GM23338 (cell line): Measurements from ENCODE around the gene DECR2.

ENCODE experiments used
- CREB1 ChIP-seq: fragments of 250-450 bp; sonication (Bioruptor Pico); IDR thresholded peaks from 2 replicates; pipeline ENCODE4 v1.5.0; 2020; ENCODE audit warnings: low read depth, mild to moderate bottlenecking, moderate library complexity
- CTCF ChIP-seq, 2 experiments: fragments of 200-600 bp in 1 of 2; sonication (generic) in 1 of 2; conservative IDR thresholded peaks; 2 replicates each; pipeline versions ENCODE4 v1.5.1 to v1.6.1; 2016 to 2017; ENCODE audit warnings: antibody characterized with exemption in 2 of 2, low read depth in 2 of 2, mild to moderate bottlenecking in 2 of 2, moderate library complexity in 1 of 2
- EZH2 ChIP-seq: fragments of 200-600 bp; sonication (generic); IDR thresholded peaks from one replicate; pipeline ENCODE4 v1.8.0; 2017; ENCODE audit warnings: antibody characterized with exemption, mild to moderate bottlenecking, low read depth; ENCODE audit not compliant: unreplicated experiment
- EZH2phosphoT487 ChIP-seq: fragments of 200-600 bp; sonication (generic); IDR thresholded peaks from one replicate; pipeline ENCODE4 v1.8.1; 2018; ENCODE audit warnings: antibody characterized with exemption; ENCODE audit not compliant: unreplicated experiment
- JUNB ChIP-seq: IDR thresholded peaks from one replicate; pipeline ENCODE4 v1.6.1; 2016; ENCODE audit warnings: antibody characterized with exemption; ENCODE audit not compliant: unreplicated experiment
- NANOG ChIP-seq: IDR thresholded peaks from 2 replicates; pipeline ENCODE4 v1.6.1; 2016; ENCODE audit warnings: antibody characterized with exemption, borderline replicate concordance
- POLR2AphosphoS5 ChIP-seq: IDR thresholded peaks from 2 replicates; pipeline ENCODE4 v1.6.1; 2016; ENCODE audit warnings: antibody characterized with exemption, low read depth
- ZNF114 ChIP-seq: fragments of 250-450 bp; sonication (Bioruptor Pico); IDR thresholded peaks from 2 replicates; pipeline ENCODE4 v1.5.0; 2020; ENCODE audit warnings: mild to moderate bottlenecking, moderate library complexity
- ZNF331 ChIP-seq: fragments of 250-450 bp; sonication (Bioruptor Pico); IDR thresholded peaks from 2 replicates; pipeline ENCODE4 v1.5.0; 2020; ENCODE audit warnings: low read depth, mild to moderate bottlenecking, moderate library complexity
- TF ChIP-seq, protein P1 (sequence below): IDR thresholded peaks from 2 replicates; pipeline ENCODE4 v1.6.1; 2016; ENCODE audit warnings: antibody characterized with exemption
- TF ChIP-seq, protein P2 (sequence below): IDR thresholded peaks from one replicate; pipeline ENCODE4 v1.6.1; 2018; ENCODE audit warnings: antibody characterized with exemption; ENCODE audit not compliant: unreplicated experiment

DNA sequence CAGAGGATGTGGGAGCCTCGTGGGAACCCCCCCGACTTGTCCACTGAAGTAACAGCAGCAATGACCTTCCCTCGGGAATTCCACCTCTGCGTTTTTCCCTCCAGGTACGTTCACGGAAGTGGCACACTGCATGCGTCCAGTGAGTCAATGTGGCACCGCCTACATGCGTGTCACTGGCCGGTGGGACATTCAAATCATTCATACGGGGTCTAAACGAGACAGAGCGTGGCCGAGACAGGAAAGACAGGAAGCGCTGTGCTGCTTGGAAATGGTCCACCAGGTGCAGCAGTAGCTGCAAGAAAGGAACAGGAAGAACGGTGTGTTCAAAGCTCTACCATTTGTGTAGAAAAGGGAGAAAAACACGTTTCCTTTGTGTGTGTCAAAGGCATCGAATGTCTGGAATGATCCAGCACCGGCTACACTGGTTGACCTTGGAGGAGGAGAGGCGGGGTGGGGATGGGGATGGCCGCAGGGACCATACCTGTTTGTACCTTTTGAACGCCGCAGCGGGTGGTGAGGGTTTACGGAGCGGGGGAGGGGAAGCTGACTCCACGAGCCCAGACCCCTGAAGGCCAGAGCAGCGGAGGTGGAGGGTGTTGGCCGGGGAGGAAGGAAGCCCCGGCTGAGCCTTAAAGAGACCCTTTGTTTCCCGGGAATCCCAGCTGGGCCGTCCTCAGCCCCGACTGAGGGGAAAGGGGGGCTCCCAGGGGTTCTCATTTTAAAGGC is 18.2 kb upstream of the DECR2 start:
- TF ChIP-seq POLR2AphosphoS5 (peak; percentile 44), EZH2 (no peak), EZH2phosphoT487 (no peak), CTCF (conservative IDR thresholded peaks at IDR 0.05; ENCODE audit: low read depth in 2 of 2) (no peak), NANOG (no peak), ZNF331 (CRISPR knock-in tag) (no peak), ZNF114 (CRISPR knock-in tag) (no peak), CREB1 (CRISPR knock-in tag) (no peak), JUNB (no peak)
- TF ChIP-seq, protein P1, sequence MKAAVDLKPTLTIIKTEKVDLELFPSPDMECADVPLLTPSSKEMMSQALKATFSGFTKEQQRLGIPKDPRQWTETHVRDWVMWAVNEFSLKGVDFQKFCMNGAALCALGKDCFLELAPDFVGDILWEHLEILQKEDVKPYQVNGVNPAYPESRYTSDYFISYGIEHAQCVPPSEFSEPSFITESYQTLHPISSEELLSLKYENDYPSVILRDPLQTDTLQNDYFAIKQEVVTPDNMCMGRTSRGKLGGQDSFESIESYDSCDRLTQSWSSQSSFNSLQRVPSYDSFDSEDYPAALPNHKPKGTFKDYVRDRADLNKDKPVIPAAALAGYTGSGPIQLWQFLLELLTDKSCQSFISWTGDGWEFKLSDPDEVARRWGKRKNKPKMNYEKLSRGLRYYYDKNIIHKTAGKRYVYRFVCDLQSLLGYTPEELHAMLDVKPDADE: no peak
- TF ChIP-seq, protein P2, sequence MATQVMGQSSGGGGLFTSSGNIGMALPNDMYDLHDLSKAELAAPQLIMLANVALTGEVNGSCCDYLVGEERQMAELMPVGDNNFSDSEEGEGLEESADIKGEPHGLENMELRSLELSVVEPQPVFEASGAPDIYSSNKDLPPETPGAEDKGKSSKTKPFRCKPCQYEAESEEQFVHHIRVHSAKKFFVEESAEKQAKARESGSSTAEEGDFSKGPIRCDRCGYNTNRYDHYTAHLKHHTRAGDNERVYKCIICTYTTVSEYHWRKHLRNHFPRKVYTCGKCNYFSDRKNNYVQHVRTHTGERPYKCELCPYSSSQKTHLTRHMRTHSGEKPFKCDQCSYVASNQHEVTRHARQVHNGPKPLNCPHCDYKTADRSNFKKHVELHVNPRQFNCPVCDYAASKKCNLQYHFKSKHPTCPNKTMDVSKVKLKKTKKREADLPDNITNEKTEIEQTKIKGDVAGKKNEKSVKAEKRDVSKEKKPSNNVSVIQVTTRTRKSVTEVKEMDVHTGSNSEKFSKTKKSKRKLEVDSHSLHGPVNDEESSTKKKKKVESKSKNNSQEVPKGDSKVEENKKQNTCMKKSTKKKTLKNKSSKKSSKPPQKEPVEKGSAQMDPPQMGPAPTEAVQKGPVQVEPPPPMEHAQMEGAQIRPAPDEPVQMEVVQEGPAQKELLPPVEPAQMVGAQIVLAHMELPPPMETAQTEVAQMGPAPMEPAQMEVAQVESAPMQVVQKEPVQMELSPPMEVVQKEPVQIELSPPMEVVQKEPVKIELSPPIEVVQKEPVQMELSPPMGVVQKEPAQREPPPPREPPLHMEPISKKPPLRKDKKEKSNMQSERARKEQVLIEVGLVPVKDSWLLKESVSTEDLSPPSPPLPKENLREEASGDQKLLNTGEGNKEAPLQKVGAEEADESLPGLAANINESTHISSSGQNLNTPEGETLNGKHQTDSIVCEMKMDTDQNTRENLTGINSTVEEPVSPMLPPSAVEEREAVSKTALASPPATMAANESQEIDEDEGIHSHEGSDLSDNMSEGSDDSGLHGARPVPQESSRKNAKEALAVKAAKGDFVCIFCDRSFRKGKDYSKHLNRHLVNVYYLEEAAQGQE: no peak
